A549 treated with GW870086 at 1 μM for 4 hours (cell line): ENCODE measurements around the gene BRD7. TPM values are rescaled to one million over a fixed set of nuclear protein-coding genes. Genes with fewer than 3 reads are reported as not detected.

Source experiments
- total RNA-seq: library from RNA; stranded (reverse); fragments of 200-300 nt; extraction: Qiagen RNA extraction; gene quantifications from 5 replicates; pipeline ENCODE4 v1.2.3, GENCODE V29; 2022; ENCODE audit warnings: low read depth

Gene BRD7
- 53.0 to 64.5 TPM (median 54.9 TPM) in 5 replicates for total RNA-seq

DNA sequence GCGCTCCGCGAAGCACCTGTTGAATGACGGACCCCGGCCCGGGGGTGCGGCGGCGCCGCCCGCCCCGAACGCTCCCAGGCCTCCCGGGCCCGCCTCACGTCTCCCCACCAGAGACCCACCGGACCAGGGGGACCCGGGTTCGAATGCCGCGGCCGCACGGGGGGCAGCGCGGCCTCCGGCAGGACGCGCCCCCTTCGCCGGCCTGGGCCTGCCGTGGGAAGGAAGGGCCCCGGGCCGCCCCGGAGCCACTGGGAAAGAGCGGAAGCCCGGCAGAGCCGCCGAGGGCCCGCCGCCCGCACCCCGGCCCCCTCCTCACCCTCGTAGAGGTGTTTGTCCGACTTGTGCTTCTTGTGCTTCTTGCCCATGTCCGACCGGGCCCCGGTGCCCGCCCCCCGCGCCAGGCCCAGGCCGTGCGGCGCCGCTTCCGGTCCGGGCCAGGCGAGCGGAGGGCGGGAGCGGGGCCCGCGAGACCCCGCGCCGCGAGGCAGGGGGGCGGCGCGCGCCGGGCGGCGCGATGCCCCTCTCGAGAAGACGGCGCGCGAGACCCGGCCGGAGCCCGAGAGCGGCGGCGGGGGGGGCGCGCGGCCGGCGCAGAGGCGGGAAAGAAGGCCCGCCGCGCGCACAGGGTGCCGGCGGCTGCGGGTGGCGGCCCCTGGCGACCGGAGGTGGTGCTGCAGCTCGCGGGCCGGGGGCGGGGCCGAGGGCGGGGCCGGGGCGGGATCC is at the start of gene BRD7:
BRD7 (minus strand) TSS at position 579 of the 723 bp plus-strand sequence; CDS start at position 365, 214 bp downstream.

DNA sequence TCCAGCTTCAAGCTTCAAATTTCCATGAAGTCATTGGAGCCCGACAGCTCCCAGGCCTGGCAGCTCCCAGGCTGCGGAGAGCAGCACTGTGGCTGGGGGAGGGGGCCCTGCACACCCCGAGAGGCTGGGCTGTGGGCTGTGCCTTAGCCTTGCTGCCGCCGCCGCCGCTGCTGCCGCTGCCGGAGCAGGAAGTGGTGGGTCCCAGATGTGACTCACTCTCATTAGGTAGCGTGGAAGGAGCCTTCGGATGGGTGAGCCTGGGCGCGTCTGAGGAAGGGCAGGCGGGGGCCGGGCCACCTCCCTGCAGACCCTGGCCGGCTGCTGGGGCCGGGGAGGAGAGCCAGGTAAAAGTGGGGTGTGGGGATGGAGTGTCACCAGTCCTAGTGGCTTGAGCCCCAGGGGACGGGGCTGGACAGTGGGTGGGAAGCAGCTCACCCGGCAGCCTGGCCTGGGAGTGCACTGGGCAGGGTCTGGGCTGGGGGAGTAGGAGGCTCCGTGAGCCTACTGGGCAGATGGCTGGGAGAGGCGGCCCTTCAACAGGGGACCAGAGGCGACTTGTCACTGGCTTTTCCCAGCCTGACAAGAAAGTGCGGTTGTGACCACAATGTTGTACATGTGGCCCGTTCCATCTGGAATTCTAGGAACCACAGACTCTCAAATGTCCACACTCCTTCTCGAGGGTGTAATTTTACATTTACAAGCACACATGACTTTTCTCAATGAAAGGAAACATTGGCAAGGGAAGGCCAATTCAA is 102.3 kb downstream of the BRD7 start, which contains the start of gene ADCY7:
ADCY7 (plus strand) TSS at position 215 of the 755 bp plus-strand sequence. CDS start 21,629 bp downstream, outside the sequence.

Other genes with a start within 250 kb of the BRD7 start
- gene TENT4B, start 215.7 kb downstream of the BRD7 start, total RNA-seq: 8.8 to 12.3 TPM (median 11.0 TPM) in 5 replicates
- 9.5 to 16.5 TPM (median 14.8 TPM) in 5 replicates for gene ADCY7, start 102.4 kb downstream of the BRD7 start, total RNA-seq
- 0.11 to 0.48 TPM (median 0.36 TPM) in 5 replicates for gene NKD1, start 179.4 kb upstream of the BRD7 start, total RNA-seq